Inflammatory macrophage treated with lipopolysaccharide for 1 hour (primary cell): ENCODE measurements around the gene UBE2L5.

Experiments used
- DNase-seq, 2 donors: peaks; one replicate each; pipeline ENCODE4 v3.0.0-alpha.2; 2020 to 2022

The UBE2L5 gene

DNA sequence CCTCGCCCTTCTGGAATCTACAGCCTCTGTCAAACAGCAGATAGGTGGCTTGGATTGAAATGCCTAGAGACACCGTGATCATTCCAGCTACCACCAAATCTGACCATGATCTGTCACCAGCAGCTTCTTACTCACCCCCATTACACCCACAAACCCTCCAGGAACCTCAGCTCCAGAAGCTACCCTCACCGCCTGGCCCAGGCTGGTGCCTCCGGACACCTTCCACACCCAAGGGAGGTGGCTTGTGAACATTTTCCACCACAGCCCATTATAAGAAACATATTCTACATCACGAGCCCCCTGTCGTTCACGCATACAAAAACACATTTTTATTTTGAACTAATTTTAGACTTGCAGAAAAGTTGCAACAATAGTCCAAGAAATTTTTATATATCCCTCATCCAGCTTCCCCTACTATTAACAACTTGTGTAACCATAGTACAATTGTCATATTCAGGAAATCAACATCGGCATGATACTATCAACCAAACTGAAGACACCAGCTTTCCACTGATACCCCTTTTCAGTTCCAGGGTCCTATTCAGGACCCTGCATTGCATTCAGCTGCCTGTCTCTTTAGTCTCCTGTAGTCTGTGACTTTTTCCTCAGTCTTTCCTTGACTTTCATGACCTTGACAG lies 15.4 kb upstream of the UBE2L5 start:
- no peak for DNase-seq

- peak; percentile 86 to 95 for DNase-seq
Measured at GRCh38 chr13:30408319-30409101, 13.8 kb upstream of the UBE2L5 start.

DNA sequence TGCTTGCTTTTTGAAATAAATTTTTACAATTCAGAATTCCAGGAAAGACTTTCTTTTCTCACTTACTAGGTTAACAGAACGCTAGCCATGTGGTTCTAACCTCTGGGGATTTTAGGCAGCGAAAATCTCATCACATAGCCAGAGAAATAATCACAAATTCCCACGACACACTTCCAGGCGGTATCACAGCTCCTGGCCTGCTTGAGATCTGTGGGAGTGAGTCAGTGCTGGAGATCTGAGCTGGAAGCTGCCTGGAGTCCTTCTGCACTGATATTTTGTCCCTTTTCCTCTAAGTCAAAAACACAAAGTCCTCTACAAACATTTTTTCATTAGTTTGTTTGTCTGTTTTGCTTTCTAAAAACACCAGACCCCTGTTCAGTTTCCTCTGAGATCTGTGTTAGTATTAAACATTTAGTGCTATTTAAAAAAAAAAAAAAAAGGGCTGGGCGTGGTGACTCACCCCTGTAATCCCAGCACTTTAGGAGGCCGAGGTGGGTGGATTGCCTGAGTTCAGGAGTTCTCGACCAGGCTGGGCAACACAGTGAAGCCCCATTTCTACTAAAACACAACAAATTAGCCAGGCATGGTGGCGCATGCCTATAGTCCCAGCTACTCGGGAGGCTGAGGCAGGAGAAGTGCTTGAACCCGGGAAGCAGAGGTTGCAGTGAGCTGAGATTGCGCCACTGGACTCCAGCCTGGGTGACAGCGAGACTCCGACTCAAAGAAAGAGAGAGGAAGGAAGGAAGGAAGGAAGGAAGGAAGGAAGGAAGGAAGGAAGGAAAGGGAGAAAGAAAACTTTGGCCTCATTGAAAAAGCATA lies 12.2 kb upstream of the UBE2L5 start:
- DNase-seq, result peak in 1 of 2 donors; percentile 24

GRCh38 chr13:30410705-30411125 lies 11.6 kb upstream of the UBE2L5 start:
- no peak for DNase-seq

DNA sequence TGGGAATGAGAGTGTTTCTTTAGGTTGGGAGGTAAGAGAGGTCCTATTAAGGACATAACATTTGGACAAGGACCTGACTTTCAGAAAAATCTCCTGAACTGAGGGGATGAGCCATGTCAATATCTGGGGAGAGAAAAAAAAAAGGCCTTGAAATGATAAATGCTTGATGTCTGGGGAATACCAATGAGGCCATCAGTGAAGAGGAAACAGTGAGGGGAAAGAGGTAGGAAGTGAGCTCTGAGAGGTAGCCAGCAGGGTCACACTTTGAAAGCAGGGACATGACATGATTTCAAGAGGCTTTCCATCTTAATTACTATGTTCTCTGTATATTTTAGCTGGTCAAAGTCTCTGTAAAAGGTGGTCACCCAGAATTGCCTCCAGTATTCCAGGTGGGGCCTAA lies 9.9 kb upstream of the UBE2L5 start:
- DNase-seq, result peak in 1 of 2 donors; percentile 53

GRCh38 chr13:30413842-30414241 lies 8.5 kb upstream of the UBE2L5 start:
- peak in 1 of 2 donors; percentile 25 for DNase-seq

- DNase-seq, result no peak
Measured at GRCh38 chr13:30415430-30416030, 6.8 kb upstream of the UBE2L5 start.

GRCh38 chr13:30416471-30416870 lies 5.8 kb upstream of the UBE2L5 start:
- no peak for DNase-seq

DNA sequence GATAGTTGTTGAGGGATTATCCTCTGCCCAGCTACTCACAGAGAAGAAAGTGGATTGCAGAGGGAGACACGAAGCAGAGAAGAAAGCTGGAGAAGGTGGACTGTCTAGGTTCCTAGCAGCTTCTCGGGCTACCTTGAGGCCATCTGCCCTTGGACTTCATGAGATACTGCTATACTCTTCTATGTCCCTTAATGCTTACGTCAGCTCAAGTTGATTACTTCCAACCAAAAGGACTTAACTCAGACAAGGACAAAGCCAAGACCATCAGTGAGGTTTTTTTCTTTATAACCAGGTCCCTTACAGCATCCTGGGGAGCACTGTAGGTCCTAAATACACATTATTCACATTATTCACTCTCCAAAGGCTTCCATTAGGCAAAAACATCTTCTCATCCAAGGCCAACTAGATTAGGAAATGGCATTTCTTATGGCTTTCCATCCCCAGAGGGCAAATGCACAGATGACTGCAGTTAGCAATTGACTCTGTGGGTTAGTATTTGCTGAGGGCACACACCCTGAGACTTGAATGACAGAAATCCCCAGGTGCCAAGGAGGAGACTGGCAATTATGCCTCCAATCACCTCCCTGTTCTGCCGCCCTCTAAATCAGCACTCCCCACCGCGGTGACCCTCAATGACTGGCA lies 4.1 kb upstream of the UBE2L5 start:
- DNase-seq, result no peak

GRCh38 chr13:30418717-30419459 lies 3.4 kb upstream of the UBE2L5 start:
- DNase-seq, result no peak

GRCh38 chr13:30421093-30422053 lies 920 bp upstream of the UBE2L5 start:
- DNase-seq, result peak; percentile 89 to 92

DNA sequence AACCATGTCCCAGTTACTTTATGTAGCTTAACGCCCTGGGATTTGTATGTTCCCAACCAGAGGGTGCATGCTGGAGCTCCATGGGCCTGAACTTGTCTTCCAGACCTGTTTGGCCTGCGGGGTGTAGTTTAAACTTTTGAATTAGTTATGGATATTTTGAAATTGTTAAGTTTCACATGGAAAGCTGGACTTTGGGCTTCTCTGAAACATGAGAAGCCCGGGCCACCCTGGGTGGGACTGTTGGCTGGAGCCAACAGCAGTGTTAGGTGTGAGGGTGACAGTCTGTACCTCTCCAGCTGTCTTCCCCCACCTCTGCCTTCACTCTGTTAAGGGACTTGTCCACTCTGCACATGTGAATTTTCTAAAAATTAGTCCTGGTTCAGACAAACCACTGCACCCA lies 1.6 kb downstream of the UBE2L5 start:
- DNase-seq, result no peak

DNA sequence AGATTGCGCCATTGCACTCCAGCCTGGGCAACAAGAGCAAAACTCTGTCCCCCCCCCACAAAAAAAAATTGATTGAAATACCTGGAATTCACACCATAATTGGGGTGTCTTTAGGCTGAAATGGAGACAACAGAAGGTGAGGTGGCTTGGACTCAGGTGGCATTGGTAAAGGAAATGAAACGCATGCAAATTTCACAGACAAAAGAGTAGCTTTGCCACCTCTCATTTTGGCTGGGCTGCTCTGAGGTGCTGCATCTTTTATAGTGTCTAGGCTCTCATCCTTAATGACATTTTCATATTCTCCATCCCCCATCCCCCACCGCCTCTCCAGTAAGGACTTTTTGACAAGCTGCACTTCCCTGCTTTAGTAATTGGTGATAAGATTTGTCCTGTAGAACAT lies 6.9 kb downstream of the UBE2L5 start:
- DNase-seq, result no peak

DNA sequence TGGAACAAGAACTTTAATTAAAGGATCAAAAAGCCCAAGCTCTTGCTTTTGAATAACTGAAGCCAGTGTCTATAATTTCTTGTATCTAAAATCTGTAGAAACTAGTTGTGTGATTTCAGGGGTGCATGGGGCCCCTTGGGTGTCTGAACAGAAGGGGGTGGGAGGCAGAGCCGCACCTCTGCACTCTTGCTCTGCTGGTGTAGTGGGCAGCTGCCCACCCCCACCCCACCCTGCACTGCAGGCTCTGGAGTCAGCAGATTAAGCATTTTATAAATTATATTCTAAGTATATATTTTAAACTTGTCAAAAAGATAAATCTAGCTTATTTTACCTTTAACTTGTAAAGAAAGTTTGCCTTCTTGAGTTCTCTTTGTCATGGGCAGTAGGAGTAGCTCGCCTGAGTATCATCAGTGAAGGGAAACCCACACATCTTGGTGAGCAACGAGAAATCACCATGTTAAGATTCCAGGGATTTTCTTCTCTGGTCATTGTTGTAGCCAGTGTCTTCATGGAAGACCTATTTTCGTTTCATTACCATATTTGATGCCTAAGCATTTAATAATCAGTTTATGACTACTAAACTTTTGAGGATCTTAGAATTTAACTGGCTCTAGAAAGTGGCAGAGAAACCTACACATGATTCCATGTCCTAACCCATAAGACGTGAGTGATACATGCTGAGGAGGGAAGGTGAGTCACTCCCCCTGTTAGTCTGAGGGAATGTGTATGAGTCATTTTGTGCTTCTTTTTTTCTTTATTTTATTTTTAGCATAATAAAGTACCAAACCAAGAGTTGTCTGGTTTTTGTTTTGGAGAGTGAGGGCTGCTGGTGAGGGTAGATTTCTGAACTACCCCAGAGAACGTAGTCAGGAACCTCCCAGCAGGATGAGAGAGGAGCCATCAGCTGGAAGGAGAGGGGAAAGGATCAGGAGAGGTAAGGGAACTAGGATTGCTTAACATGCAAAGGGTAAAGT lies 7.7 kb downstream of the UBE2L5 start:
- peak; percentile 57 to 81 for DNase-seq

DNA sequence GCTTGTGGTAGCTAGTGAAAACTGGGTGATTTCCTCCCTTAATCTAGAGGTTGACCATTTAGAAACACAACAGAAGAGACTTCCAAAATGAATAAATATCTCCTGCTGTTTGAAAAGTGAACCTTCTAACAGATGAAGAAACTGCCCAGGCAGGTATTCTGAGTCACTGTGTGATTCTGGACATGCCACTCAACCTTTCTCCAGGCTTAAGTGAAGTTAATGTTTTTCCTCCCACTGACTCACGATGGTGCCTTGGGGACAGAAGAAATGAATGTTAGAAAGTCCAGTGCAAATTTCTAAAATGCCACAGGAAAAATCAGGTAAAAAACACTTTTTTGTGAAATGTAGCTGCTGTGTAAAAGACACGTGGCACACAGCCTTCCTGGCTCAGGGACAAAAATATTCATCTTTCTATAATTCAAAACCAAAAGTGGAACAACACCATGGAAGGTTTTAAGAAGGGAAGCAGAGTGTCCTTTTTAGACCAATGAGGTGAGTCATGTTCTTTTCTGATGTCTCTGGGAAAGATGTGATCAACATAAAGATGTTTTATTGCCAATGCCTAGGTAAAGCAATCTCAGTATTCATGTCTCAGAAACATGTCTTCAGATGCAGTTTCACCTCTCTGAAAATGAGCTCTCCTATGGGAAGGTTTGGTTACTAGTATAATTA lies 9.1 kb downstream of the UBE2L5 start:
- DNase-seq, result peak in 1 of 2 donors; percentile 25

DNA sequence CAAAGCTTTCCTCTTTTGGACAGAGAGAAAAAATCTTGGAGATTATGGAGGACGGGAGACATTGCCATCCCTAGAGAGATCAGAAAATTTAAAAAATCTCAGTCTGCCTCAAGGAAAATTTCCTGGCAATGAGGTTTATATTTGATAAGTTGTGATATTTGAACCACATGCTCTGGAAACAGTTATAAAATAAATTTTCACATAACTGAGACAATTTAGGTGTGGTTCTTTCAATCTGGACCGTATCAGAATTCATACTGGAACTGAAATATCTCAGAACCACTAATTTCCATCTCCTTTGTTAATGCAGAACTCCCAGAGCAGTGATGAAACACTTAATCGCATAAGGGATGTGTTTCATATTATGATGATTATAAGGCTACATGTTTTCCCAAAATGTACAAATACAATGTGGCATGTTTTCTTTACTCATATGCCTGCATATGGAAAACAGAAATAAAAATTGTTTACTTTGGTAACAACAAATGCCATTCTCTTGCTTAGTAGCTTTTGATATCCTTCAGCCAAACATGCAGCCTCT lies 13.7 kb downstream of the UBE2L5 start:
- no peak for DNase-seq

- no peak for DNase-seq
Measured at GRCh38 chr13:30437177-30437576, 14.9 kb downstream of the UBE2L5 start.

- no peak for DNase-seq
Measured at GRCh38 chr13:30438286-30438685, 16.0 kb downstream of the UBE2L5 start.
